HG03097 (cell line): Measurements from ENCODE around the gene LURAP1L.
"Not testable (repeated sequence)": the region's sequence is repeated elsewhere in the genome, so short reads cannot be mapped to it uniquely, and the experiment has no call there.

Experiments used
- ATAC-seq: cut with Tn5 transposase; IDR thresholded peaks from one replicate; pipeline ENCODE4 v1.9.1; 2021; ENCODE audit not compliant: unreplicated experiment, low FRiP score

LURAP1L gene

DNA sequence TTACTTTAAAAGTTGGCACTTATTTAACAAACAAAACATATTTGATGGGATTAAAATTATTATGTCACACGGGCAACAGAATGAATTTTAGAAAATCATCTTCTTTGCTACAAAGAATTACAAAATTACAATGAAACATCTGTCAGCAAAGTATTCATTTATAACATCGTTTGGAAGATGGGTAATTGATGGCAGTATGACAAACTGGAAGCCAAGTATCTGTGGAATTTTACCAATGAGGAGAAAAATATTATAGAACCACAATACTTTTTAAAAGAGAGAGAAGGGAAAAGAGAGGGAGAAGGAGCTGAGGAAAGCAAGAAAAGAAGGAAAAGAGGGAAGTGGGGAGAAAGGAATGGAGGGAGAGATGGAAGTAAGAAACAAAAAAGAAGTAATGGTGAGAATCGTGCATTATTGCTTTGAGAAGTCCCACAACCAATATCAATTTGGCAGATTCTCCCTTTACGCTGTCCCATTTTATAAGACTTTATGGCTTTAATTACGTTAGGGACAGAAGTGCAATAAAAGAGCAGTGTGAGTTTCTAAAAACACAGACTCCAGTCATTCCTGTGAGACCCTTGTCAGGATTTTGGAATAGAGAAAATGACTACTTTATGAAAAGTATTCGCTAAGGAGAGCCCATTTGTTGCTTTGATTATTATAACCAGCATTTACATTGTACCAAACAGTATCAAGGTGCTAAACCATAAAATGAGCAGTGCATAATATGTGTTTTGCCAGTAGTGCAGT, 76.7 kb downstream of the LURAP1L start:
- no peak for ATAC-seq

GRCh38 chr9:12853051-12853450, 78.2 kb downstream of the LURAP1L start:
- ATAC-seq: no peak

DNA sequence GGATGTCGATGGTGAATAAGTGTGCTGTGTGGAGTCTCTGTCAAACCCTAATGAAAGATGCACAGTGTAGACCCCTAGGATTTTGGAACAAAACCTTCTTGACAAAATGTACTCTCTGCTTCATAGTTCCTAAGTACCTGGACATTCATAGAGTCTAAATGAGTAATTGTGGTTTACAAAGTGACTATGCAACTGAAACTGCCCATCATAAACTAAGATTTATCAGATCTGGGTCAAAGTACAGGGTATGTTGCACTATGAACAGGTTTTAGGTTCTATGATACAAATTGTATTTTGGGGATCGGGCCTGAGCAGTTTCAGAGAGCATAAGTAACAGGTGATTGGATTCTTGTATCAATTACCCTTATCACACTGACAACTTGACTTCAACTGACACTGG, 79.4 kb downstream of the LURAP1L start:
- no peak for ATAC-seq

- no peak for ATAC-seq
These were observed 80.2 kb downstream of the LURAP1L start for GRCh38 chr9:12855066-12855465.

DNA sequence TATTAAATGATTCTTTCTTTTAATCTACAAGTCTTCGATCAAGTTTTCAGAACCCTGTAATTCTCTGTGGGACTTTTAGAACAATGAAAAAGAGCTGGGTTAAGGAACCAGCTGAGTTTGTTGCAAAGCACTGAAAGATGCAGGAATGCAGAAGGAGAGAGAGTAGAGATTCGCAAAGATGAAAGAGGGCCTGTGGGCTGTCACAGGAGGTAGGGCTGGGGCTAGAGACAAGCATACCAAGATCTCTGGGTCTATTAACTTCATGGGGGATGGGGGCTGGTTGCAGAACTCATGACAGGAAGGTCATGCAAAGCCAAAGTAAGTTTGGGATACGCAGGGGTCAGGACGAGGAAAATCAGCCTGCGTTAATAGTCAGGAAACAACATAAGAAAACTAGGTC, 81.8 kb downstream of the LURAP1L start:
- no peak for ATAC-seq

DNA sequence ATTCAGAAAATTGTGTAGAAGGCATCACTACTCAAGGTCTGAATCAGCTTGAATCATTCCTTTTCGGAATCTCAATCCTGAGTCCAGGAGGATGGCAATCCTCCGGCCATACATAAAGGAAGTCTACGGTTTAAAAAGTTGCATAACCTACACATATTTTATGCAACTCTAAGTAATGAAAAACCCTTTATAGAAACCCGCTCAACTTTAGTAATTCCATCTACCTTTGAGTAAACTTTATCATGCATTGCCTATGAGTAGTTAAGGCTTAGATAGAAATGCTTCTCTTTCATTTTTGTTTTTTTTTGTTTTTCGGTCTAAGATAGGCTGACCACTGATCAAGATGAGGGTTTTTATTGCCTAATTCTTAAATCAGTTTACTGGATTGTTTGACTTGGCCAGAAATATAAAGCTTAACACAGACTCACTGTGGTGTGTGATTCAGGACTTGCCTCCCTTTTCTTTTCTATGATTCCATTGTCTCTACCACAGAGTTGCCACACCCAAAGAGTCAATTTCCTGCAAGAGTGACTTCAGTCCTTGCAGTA, 85.0 kb downstream of the LURAP1L start:
- no peak for ATAC-seq

DNA sequence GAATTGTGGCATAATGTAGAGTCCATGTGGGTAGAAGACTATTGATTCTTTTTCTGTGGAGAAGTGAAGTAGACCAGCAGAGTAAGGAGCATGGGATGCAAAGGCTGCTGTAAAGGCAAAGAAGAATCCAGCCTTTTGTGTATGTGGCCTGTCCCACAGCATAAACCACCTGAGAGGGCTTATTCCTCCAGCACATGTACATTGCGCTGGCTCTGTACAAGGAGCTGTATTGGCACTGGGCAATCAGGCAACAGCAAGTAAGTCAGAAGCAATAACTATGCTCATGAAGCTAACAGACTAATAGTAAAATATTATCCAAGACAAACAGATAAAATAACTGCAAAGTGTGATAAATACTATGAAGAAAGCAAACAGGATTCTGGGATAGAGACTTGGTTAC, 86.2 kb downstream of the LURAP1L start:
- ATAC-seq: no peak

GRCh38 chr9:12862611-12863410, 88.0 kb downstream of the LURAP1L start:
- ATAC-seq: no peak

- no peak for ATAC-seq
These were observed 88.8 kb downstream of the LURAP1L start for GRCh38 chr9:12863618-12864017.

GRCh38 chr9:12865380-12865779, 90.6 kb downstream of the LURAP1L start:
- not testable (repeated sequence) for ATAC-seq
